ENCODE results near the gene HES5.
A peak's percentile ranks its signal among the peaks of the same experiment; 100 is the strongest.
"Not testable (repeated sequence)": the region's sequence is repeated elsewhere in the genome, so short reads cannot be mapped to it uniquely, and the experiment has no call there.

Gene HES5

GRCh38 chr1:2560299-2561073 is 30.4 kb upstream of the HES5 start:
- no peak for DNase-seq

DNA sequence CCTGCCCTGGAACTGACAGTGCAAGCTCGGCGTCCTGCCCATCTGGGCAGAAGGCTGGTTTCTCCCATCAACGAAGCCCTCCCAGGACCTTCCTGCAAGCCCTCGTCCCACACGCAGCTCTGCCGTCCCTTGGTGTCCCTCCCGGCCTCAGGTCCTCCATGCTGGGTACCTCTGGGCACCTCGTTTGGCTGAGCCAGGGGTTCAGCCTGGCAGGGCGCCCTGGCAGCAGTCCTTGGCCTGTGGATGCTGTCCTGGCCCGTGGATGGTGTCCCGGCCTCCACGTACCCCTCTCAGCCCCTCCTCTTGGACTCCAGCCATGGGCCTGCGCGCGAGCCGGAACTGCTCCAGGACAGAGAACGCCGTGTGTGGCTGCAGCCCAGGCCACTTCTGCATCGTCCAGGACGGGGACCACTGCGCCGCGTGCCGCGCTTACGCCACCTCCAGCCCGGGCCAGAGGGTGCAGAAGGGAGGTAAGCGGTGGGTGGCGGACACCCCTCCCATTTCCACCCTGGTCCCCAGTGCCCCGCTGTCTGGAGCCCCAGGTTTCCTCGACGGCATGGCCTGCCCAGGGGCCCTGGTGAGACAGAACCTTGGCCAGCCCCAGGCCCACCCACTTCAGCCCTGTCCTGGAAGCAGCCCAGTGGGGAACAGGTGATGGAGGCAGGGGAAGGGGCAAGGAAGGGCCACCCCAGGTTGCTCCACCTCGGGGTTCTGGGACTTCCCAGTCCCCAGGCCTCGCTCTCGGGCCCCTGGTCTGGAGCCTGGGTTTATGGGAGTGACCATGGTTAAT is 29.6 kb upstream of the HES5 start:
- no peak for DNase-seq

- DNase-seq = no peak
Observed at GRCh38 chr1:2558861-2559260, 28.8 kb upstream of the HES5 start.

DNA sequence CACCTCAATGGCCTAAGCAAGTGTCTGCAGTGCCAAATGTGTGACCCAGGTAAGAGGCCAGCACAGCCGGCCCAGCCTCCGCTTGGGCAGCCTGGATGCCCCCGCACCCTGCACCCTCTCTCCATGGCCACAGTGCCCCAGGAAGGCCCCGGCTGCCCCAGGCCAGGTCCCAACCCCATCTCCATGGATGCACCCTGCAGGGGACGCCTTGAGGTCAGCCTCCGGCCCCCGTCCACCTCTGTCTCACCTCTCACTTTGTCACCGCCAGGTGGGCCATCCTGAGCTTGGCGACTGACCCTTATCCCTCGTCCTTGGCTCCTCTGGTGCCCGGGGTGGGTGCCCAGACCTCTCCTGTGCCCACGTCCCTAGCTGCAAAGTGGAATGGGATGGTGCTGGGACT is 28.4 kb upstream of the HES5 start:
- no peak for DNase-seq

GRCh38 chr1:2557482-2558400 is 27.7 kb upstream of the HES5 start:
- no peak for DNase-seq

DNA sequence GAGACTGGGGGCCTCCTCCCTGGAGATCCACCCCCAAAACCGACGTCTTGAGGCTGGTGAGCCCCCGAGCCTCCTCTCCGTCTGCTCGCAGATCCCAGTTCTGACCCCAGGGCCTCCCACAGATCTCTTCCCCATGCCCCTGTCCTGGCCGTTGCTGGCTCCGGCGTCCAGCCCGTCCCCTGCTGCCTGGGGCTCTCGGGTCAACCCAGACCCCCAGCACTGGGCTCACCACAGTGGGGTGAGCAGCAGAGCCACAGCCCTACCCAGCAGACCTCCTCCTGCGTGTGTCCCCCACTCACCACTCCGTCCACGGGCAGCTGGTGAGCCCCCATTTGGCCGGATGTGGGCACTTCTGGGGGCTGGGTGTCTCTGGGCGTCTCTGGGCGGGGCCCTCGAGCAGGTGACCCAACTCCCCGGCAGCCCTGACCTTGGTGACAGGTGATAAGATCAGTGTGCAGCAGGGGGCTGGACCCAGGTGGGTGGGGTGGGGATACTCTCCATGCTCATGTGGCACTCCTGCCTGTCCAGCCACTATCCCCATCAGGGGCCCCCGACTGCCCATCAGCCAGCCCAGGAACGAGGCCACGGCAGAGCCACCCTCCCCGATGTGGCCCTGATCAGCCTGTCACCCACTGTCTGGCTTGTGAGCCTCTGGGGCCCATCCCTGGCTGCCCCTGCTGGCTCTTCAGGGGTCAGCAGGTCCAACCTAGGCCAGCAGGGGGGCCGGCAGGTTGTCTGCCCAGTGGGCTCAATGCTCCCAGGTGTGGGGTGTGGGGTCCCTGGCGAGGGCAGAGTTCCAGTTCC is 26.8 kb upstream of the HES5 start:
- no peak for DNase-seq

- no peak for DNase-seq
Observed at GRCh38 chr1:2556277-2556677, 26.2 kb upstream of the HES5 start, which contains the start of gene TNFRSF14. Gene TNFRSF14 (plus strand): TSS chr1:2556371. CDS start chr1:2556665, 294 bp downstream.

GRCh38 chr1:2555634-2556276 is 25.7 kb upstream of the HES5 start:
- no peak for DNase-seq

GRCh38 chr1:2554621-2555387 is 24.7 kb upstream of the HES5 start:
- no peak for DNase-seq

DNA sequence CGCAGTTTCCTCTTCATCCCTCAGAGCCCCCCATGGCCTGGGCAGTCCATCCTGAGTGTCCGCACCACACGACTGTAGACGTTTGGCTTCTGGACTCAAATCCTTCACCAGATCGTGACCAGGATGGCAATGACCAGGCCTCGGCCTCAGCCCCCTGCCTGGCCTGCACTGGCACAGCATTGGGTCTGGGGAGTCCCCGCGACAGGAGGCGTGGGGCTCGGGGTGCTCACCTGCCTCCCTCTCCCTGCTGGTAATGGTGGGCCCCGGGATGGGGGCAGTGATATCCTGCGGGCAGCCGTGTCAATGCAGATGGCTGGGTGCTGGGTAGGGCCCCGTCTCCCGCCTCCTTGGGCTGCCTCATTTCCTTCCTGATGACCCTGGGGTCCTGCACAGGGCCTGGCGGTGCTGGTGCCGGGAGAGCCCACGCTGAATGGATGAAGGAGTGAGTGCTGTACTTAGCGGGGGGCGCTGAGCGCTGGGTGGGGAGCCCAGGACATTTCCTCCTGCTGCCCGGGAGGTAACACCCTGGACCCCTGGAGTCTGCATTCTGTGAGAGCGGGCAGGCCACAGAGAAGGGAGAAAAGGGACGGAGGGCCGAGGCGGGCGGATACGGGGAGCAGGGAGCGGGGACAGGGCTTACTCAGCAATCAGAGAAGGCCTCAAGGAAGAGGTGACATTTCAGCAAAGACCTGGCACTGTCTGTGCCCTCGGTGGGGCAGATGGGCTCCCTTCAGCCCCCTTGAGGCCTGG is 24.0 kb upstream of the HES5 start:
- no peak for DNase-seq

DNA sequence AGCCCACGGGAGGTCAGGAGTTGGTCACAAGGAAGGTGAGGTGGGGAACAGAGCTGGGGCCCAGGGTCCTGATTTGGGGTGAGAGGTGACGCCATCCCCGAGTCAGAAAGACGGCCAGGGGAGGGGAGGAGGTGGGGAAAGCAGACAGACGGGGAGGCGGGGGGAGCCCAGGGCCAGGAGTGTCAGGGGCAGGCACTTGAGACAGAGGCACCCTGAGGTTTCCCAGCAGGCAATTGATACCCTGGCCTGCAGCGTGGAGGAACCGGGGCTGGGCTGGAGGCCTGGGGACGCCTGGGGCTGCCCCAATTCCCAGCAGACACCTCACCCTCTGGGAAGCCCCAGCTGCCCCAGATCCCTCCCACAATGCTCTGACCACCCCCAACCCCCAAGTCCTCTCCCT is 23.0 kb upstream of the HES5 start:
- not testable (repeated sequence) for DNase-seq

DNA sequence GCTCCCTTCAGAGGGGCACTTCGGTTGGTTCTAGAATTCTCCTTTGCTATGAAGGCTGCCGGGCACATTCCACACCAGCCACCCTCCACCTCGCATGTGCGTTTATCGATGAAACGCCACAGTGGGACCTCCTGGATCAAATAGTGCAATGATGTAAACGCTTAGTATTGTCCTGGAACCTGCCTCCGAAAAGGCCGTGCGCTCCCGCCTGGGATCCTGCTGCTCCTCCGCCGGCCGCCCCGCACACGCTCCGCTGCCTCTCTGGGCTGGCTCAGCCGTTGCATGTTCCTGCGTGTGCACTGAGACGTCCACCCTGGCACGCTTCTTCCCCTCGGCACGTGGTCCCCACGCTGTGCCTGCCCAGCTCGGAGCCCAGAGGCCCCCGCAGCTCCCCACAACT is 22.1 kb upstream of the HES5 start:
- no peak for DNase-seq

- DNase-seq = not testable (repeated sequence)
Observed at GRCh38 chr1:2551544-2551943, 21.5 kb upstream of the HES5 start.

DNA sequence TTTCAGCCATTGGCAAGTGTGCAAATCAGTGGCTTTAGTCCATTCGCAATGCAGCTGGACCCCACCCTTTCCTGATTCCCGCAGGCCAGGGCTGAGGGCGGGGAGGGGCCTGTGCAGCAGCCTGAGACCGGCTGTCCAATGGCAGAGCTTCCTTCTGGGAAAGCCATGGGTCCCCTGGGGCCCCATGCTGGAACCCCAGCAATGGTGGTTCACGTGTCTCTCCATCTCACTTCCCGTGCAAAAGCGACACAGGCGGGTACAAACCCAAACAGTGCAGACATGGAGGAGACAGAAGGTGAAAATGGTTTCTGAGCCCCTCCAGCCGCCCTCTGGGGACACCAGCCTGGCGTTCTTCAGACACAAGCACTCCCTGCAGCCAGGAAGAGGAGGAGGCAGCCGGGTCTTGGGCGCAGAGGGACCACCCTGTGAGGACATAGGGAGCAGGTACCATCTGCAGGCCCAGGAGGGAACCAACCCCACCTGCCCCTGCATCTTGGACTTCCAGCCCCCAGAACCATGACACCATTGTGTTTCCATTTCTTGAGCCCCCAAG is 20.3 kb upstream of the HES5 start:
- DNase-seq = not testable (repeated sequence)

- not testable (repeated sequence) for DNase-seq
Observed at GRCh38 chr1:2549367-2550029, 19.4 kb upstream of the HES5 start.

DNA sequence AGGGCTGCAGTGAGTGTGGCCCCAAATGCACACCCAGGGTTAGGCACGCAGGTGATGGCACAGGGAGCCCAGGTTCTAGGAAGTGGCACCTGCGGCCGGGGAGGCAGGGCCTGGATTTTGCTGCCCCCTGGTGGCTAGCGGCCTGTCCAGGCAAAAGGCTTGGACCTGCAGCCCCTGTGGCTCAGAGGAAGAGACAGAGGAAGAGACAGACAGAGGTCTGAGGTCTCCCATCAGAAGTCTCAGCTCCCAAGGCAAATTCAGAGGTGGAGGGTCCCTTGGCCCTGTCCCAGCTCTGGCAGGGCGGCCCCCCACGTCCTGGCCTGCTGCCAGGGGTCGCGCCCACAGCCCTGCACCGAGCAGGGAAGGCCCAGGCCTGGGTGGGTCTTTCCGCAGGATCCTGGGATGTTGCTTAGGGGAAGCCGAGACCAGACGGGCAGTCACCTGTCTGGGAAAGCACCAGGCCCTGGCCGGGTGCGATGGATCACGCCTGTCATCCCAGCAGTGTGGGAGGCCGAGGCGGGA is 18.1 kb upstream of the HES5 start:
- DNase-seq = peak; percentile 59

DNA sequence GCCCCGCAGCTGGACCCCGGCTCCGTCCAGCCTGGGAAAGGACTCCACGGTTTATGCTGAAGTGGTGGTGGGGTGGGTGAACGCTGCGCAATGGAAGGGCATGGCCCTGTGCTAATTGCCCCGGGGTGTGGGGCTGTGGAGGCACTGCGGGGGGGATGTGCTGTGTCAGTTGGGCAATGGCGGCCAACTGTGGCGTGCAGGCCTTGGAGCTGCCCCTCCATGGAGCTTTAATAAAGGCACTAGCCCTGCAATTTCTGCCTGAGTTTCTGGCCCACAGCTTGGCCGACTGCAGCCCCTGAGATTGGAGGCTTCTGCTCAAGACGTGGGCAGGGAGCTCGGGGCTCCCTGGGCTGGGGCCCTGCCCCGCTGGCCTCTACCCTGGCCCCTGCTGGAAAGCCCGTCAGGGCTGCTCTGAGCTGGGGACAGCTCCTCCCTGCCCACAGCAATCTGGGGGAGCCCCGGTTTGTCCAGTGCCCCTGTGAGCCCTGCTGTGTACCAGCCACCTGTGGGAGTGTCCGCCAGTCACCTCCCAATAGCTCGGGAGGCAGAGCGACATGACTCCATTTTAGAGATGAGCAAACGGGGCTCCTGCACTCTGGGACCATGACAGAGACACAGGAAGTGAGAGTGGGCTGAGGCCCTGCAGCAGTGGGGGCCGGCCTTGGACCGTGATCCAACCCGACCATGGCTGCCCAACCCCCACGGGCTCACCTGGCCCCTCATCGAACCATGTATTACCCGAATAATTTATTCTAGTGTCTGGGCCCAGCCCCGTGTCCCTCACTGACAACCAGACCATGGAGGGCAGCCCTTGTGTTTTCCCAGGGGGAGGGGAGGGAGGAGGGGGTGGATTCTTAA is 17.4 kb upstream of the HES5 start:
- no peak for DNase-seq

All from NCI-H1105 treated with DMSO at 0.1 percent for 48 hours (cell line).